ENCODE data around the gene MRTFB.

Gene MRTFB

DNA sequence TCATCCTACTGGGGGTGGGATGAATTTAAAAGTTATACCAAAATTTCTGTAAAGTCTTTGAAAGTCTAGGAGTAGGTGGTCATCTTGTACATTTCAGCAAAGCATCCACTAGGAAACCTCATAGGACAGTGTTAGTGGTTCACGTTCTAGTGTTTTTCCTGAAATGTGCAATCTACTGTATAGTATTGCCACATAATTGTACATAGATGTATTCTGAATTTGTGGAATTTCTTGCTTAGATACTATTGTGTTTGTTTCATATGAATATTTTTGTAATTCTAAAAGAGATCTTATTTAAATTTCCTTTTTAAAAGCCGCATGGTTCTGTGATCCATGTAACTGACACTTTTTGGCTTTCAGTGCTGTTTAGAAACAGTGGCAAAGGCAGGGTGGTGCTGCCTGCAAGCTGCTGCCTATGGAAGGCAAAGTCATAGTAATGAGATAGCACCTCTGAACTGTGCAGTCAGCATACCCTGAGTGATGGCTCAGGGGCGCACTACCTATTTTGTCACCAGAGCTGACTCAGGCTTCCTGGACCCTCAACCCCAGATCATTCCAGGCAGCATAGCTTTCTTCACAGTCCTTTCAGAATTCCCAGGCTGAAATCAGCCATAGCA is 193.3 kb downstream of the MRTFB start:
- in situ Hi-C loops (cut with HindIII; ENCODE audit: low sequenced_read_pairs): no loop called here

- in situ Hi-C loops (cut with HindIII; ENCODE audit: low sequenced_read_pairs): no loop called here
Measured at GRCh38 chr16:14268073-14268472, 197.0 kb downstream of the MRTFB start.

DNA sequence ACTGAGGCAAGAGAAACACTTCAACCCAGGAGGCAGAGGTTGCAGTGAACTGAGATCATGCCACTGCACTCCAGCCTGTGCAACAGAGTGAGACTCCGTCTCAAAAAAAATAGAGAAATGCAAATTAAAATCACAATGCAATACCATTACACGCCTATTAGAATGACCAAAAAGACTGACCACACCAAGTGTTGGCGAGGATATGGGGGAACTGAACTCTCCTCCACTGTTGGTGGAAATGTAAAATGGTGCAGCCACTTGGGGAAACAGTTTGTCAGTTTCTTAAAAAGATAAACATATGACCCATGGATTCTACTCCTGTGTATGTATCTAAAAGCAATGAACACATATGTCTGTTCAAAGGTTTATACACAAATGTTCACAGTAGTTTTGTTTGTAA is 204.8 kb downstream of the MRTFB start:
- in situ Hi-C loops (cut with HindIII; ENCODE audit: low sequenced_read_pairs): no loop called here

DNA sequence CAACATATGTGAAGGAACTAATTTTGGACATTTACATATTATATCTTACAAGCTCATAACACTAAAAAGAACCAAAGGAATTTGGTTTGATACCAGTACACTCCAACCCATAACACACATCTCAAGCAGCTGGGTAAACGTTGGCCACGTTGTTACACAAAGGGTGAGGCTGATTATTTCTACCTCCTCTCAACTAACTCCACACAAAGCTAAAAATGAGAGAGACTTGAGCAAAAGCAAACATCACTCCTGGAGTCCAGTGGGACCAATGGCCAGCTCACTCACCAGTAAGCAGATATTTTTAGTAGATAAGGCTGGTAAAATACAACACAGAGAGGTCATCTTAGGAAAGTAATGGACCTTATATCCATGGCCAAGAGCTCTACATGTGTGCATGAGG is 207.6 kb downstream of the MRTFB start:
- in situ Hi-C loops (cut with HindIII; ENCODE audit: low sequenced_read_pairs): no loop called here

DNA sequence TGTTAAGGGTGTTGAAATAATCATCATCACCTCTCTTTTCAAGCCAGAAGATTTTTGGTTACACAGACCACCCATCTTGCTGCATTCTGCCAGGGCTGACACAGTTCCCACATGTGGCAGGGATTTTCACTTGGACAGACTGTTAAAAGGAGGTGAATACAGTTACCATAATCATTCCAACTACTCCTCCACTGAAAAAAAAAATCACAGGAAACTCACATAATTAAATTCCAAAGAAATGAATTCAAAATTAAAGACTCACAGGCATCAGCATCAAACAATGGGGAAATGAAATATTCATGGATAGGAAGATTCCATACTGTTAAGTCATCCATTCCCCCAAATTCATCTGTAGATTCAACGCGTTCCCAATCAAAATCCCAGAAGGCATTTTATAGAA is 209.4 kb downstream of the MRTFB start:
- in situ Hi-C loops (cut with HindIII; ENCODE audit: low sequenced_read_pairs): no loop called here

DNA sequence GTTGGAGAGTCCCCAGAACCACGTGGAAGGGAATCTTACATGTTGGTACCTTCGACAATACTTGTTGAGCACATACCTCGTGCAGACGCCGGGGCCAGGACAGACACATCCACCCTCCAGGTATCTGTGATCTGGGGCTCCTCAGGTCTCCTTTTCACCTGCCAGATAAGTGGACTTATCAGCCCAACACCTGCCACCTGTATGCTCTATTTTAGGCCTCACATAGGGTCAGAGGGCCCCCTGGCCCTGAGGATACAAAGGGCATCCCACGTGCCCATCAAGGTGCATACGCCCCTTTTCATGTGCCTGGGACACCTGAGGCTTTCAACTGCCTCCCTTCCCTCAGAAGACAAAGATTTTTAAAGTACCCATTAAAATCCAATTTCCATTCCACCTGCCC is 212.7 kb downstream of the MRTFB start:
- in situ Hi-C loops (cut with HindIII; ENCODE audit: low sequenced_read_pairs): no loop called here

DNA sequence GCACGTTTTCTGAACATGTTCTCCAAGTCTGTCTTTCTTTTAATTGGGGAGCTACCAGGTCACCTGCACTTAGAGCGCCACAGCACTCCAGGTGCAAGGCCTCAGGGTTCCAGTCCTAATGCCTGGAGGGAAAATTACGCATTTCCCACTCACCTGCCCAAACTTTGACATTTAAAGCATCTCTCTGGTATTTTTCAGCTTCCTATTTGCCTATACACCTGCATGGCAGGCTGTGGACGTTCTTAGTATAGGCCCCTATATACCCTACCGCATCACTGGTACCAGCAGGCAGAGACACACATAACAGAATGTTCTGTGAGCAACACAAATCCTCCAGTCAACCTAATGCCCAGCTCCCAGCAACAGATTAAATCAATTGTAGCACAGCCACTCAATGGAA is 213.3 kb downstream of the MRTFB start:
- in situ Hi-C loops (cut with HindIII; ENCODE audit: low sequenced_read_pairs): no loop called here

DNA sequence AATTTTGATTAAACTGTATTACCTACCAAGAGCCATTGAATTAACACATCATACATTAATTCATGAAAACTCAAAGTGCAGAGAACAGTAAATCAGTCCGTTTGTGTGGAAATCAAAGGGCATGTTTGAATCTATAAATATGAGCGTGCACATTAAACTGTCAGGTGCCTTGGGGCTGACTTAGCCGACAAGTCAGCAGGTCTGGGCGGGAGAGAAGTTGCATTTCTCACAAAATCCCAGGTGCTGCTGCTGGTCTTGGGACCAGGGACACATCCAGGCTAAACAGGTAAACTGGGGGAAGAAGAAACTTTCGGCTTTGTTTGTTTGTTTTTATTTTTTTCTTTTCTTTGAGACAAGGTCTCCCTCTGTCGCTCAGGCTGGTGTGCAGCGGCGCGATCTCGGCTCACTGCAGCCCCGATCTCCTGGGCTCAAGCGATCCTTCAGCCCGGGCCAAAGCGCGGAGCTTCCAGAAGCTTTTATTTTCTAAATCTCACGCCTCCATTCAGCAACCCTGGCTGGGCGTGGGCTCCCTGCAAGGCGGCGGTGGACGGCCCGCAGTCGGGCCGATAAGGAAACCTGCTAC is 213.9 kb downstream of the MRTFB start:
- in situ Hi-C loops (cut with HindIII; ENCODE audit: low sequenced_read_pairs): no loop called here

GRCh38 chr16:14285513-14286367 is 214.6 kb downstream of the MRTFB start:
- in situ Hi-C loops (cut with HindIII; ENCODE audit: low sequenced_read_pairs): no loop called here

- in situ Hi-C loops (cut with HindIII; ENCODE audit: low sequenced_read_pairs): no loop called here
Measured at GRCh38 chr16:14286368-14287230, 215.5 kb downstream of the MRTFB start.

DNA sequence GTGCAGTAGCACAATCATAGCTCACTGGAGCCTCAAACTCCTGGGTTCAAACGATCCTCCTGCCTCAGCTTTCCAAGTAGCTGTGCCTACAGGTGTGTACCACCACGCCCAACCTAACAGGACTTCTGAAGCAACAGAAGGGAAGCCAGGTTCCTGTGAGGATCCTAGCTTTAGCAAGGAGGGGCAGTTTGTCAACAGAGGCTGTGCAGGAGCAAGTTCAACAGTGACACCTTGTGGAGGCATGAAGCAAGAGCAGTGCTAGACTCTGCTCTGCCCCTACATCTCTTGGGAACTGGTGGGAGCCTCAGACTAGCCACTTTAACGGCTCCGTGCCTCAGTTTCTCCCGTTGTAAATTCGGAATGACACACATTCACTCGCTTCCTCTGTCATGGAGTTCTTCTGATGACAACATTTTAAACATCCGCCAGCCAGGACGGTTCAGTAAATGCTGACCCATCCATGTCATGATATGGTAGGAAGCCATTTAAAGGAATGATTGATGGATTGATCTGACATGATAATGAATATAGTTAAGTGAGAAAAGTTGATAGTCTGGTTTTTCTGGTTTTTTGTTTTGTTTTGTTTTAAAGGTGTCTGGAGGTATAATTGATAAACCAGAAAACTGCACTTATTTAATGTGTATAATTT is 218.7 kb downstream of the MRTFB start:
- in situ Hi-C loops (cut with HindIII; ENCODE audit: low sequenced_read_pairs): no loop called here

DNA sequence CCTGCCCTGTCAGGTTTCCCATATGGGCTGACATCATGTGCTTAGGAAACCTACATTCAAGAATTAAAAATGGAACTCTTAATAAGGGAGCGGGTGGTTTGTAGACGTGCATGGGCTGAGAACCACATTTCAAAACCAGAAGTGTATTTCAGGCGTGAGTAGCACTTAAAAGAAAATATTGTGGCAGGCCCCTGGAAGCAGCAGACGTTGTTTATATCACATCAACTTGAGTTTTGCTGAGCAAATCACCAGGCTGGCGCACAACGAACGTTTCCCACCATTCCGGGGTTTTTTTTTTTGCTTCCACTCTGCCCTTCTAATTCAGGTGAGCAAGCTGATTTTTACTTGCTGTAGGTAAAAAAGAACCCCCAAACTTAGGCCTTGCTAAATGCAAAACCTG is 220.2 kb downstream of the MRTFB start:
- in situ Hi-C loops (cut with HindIII; ENCODE audit: low sequenced_read_pairs): no loop called here

DNA sequence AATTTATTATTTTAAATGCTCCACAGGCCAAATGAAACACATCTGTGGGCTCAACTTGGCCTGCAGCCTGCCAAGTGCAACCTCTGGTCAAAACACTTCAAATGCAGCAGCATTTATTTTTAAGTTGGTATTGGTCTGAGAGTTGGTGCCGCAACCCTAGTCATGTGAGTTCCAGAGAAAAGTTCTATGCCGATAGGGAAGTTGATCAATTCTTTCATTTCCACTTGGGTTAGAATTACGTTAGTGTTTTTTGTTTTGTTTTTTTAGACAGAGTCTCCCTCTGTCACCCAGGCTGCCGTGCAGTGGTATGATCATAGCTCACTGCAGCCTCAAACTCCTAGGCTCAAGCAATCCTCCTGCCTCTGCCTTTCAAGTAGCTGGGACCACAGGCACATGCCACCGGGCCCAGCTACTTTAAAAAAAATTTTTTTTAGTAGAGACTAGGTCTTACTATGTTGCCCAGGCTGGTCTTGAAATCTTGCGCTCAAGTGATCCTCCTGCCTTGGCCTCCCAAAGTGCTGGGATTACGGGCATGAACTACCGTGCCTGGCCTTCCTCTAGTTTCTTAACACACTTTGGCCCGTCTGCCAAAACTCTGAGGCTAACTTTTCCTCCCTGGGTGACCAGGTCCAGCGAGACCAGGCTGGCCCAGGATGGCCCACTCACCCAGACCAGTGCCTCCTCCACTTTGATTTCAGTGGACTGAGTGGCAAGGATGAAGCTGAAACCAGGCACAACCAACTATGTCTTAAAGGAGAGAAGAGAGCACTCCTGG is 221.1 kb downstream of the MRTFB start:
- in situ Hi-C loops (cut with HindIII; ENCODE audit: low sequenced_read_pairs): no loop called here

- in situ Hi-C loops (cut with HindIII; ENCODE audit: low sequenced_read_pairs): no loop called here
Measured at GRCh38 chr16:14296663-14297062, 225.5 kb downstream of the MRTFB start.

GRCh38 chr16:14298374-14299122 is 227.4 kb downstream of the MRTFB start:
- in situ Hi-C loops (cut with HindIII; ENCODE audit: low sequenced_read_pairs): no loop called here

DNA sequence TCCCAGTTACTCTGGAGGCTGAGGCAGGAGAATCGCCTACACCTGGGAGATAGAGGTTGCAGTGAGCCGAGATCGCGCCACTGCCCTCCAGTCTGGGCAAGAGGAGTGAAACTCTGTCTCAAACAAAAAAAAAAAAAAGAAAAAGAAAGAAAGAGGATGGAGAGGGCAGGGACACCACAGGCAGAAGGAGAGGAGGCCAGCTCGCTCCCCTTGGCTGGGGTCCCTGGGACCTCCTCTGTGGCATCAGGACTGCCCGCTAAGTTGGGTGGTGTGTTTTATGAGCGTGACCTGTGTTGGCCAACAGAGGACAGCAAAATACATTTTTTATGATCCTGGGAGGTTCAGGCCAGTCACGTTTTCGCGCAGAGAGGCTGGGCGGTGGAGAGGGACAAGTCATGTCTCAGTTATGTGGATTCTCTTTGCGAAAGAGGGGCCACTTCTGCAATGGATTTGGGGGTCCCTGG is 229.6 kb downstream of the MRTFB start:
- in situ Hi-C loops (cut with HindIII; ENCODE audit: low sequenced_read_pairs): no loop called here

- in situ Hi-C loops (cut with HindIII; ENCODE audit: low sequenced_read_pairs): no loop called here
Measured at GRCh38 chr16:14301169-14302030, 230.3 kb downstream of the MRTFB start.

DNA sequence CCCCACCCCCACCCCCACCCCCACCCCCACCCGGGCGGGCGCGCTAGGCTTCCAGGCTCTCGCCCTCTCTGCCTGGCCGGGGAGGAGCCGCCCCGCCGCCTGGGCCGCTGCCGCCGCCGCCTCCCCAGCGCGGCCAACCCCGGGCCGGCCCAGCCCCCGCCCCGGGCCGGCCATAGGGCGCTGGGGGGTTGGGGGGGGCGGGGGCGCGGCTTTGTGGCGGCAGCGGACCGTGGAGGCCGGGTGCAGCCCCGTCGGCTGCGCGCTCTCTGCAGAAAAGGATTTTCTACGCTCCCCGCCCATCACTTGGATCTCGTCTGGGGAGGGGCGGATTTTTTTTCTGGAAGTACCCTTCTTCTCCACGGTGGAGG is 230.9 kb downstream of the MRTFB start:
- in situ Hi-C loops (cut with HindIII; ENCODE audit: low sequenced_read_pairs): no loop called here
